ENCODE measurements around the gene COMMD3.

The COMMD3 gene

GRCh38 chr10:22368981-22369380, 52.8 kb downstream of the COMMD3 start:
- DNase-seq: no peak

GRCh38 chr10:22369434-22370072, 53.4 kb downstream of the COMMD3 start:
- DNase-seq: no peak
